HG03060 (cell line): ENCODE results near the gene TMC7.
"Not testable (repeated sequence)": the region's sequence is repeated elsewhere in the genome, so short reads cannot be mapped to it uniquely, and the experiment has no call there.

Experiments used
- ATAC-seq: cut with Tn5 transposase; IDR thresholded peaks from one replicate; pipeline ENCODE4 v1.9.1; 2021; ENCODE audit warnings: low read depth, moderate number of reproducible peaks; ENCODE audit not compliant: unreplicated experiment

The TMC7 gene

GRCh38 chr16:18975109-18975508 is 8.6 kb upstream of the TMC7 start:
- ATAC-seq, result no peak

GRCh38 chr16:18979936-18980335 is 3.8 kb upstream of the TMC7 start:
- ATAC-seq, result no peak

GRCh38 chr16:18984435-18985005 is 786 bp downstream of the TMC7 start:
- ATAC-seq, result no peak

- ATAC-seq, result not testable (repeated sequence)
These were observed 1.5 kb downstream of the TMC7 start for GRCh38 chr16:18985256-18985655.

- ATAC-seq, result not testable (repeated sequence)
These were observed 8.0 kb downstream of the TMC7 start for GRCh38 chr16:18991731-18992130.

- not testable (repeated sequence) for ATAC-seq
These were observed 9.8 kb downstream of the TMC7 start for GRCh38 chr16:18993531-18993930.

GRCh38 chr16:18994181-18994580 is 10.4 kb downstream of the TMC7 start:
- not testable (repeated sequence) for ATAC-seq

- not testable (repeated sequence) for ATAC-seq
These were observed 11.7 kb downstream of the TMC7 start for GRCh38 chr16:18995406-18995805.

- not testable (repeated sequence) for ATAC-seq
These were observed 12.8 kb downstream of the TMC7 start for GRCh38 chr16:18996536-18996935.

GRCh38 chr16:18997001-18997400 is 13.3 kb downstream of the TMC7 start:
- not testable (repeated sequence) for ATAC-seq

- no peak for ATAC-seq
These were observed 15.3 kb downstream of the TMC7 start for GRCh38 chr16:18999045-18999393.

- ATAC-seq, result no peak
These were observed 18.1 kb downstream of the TMC7 start for GRCh38 chr16:19001788-19002187.

GRCh38 chr16:19003935-19004334 is 20.2 kb downstream of the TMC7 start:
- ATAC-seq, result no peak

GRCh38 chr16:19005561-19006445 is 22.1 kb downstream of the TMC7 start:
- ATAC-seq, result no peak

GRCh38 chr16:19006446-19007315 is 22.9 kb downstream of the TMC7 start:
- ATAC-seq, result no peak

- no peak for ATAC-seq
These were observed 24.8 kb downstream of the TMC7 start for GRCh38 chr16:19008245-19009169.

- ATAC-seq, result no peak
These were observed 27.5 kb downstream of the TMC7 start for GRCh38 chr16:19011169-19011731.

- no peak for ATAC-seq
These were observed 30.7 kb downstream of the TMC7 start for GRCh38 chr16:19014461-19014860.

- ATAC-seq, result no peak
These were observed 33.4 kb downstream of the TMC7 start for GRCh38 chr16:19017179-19017578.

GRCh38 chr16:19020689-19021088 is 37.0 kb downstream of the TMC7 start:
- no peak for ATAC-seq
